Ecto neural progenitor cell (in vitro differentiated cells): ENCODE results near the gene GOLGA8B.
"Not testable (repeated sequence)": the region's sequence is repeated elsewhere in the genome, so short reads cannot be mapped to it uniquely, and the experiment has no call there.

Experiments used
- DNase-seq: peaks from one replicate; pipeline ENCODE4 v3.0.0-alpha.2; 2018; ENCODE audit warnings: low spot score

GOLGA8B gene

GRCh38 chr15:34564711-34565110 lies 18.7 kb downstream of the GOLGA8B start:
- DNase-seq, result not testable (repeated sequence)

- DNase-seq, result not testable (repeated sequence)
Observed at GRCh38 chr15:34560814-34561213, 22.6 kb downstream of the GOLGA8B start.

- DNase-seq, result not testable (repeated sequence)
Observed at GRCh38 chr15:34559764-34560163, 23.7 kb downstream of the GOLGA8B start.

GRCh38 chr15:34555162-34555561 lies 28.3 kb downstream of the GOLGA8B start:
- not testable (repeated sequence) for DNase-seq

GRCh38 chr15:34554716-34555115 lies 28.7 kb downstream of the GOLGA8B start:
- DNase-seq, result not testable (repeated sequence)

GRCh38 chr15:34554126-34554525 lies 29.3 kb downstream of the GOLGA8B start:
- DNase-seq, result not testable (repeated sequence)

GRCh38 chr15:34550129-34550528 lies 33.3 kb downstream of the GOLGA8B start:
- DNase-seq, result not testable (repeated sequence)

GRCh38 chr15:34549381-34549809 lies 34.1 kb downstream of the GOLGA8B start:
- DNase-seq, result not testable (repeated sequence)

- not testable (repeated sequence) for DNase-seq
Observed at GRCh38 chr15:34543860-34544649, 39.4 kb downstream of the GOLGA8B start.

GRCh38 chr15:34535857-34536256 lies 47.6 kb downstream of the GOLGA8B start:
- DNase-seq, result not testable (repeated sequence)
